HT-29 (cell line): Measurements from ENCODE around the gene DNAH1. TPM values are rescaled to one million over a fixed set of nuclear protein-coding genes. Genes with fewer than 3 reads are reported as not detected.

ENCODE experiments used
- DNase-seq: peaks from one replicate; pipeline ENCODE4 v3.0.0-alpha.2; 2015; ENCODE audit warnings: low spot score
- total RNA-seq: library from RNA; depleted of rRNA; stranded (reverse); fragments of >200 nt; shearing (Covaris generic); gene quantifications from 2 replicates; pipeline ENCODE4 v1.2.3, GENCODE V29; 2014

The DNAH1 gene
- total RNA-seq, 1 experiment from 2014 or later = 4.0 TPM

GRCh38 chr3:52290596-52291507, 25.3 kb upstream of the DNAH1 start:
- DNase-seq = no peak

- DNase-seq = peak; percentile 27
Observed at GRCh38 chr3:52291508-52292181, 24.5 kb upstream of the DNAH1 start.

- no peak for DNase-seq
Observed at GRCh38 chr3:52292247-52293065, 23.7 kb upstream of the DNAH1 start.

GRCh38 chr3:52293491-52294319, 22.4 kb upstream of the DNAH1 start:
- no peak for DNase-seq

- no peak for DNase-seq
Observed at GRCh38 chr3:52294320-52295150, 21.6 kb upstream of the DNAH1 start.

- no peak for DNase-seq
Observed at GRCh38 chr3:52295671-52296208, 20.4 kb upstream of the DNAH1 start.

- no peak for DNase-seq
Observed at GRCh38 chr3:52297242-52298148, 18.6 kb upstream of the DNAH1 start.

- no peak for DNase-seq
Observed at GRCh38 chr3:52298149-52299098, 17.7 kb upstream of the DNAH1 start.

GRCh38 chr3:52299247-52299878, 16.8 kb upstream of the DNAH1 start:
- no peak for DNase-seq

- no peak for DNase-seq
Observed at GRCh38 chr3:52299879-52300611, 16.1 kb upstream of the DNAH1 start.

GRCh38 chr3:52302426-52303145, 13.5 kb upstream of the DNAH1 start:
- DNase-seq = no peak

- DNase-seq = no peak
Observed at GRCh38 chr3:52303811-52304210, 12.3 kb upstream of the DNAH1 start.

- DNase-seq = no peak
Observed at GRCh38 chr3:52305926-52306325, 10.2 kb upstream of the DNAH1 start.

- DNase-seq = no peak
Observed at GRCh38 chr3:52306978-52307377, 9.1 kb upstream of the DNAH1 start.

GRCh38 chr3:52308308-52308707, 7.8 kb upstream of the DNAH1 start:
- DNase-seq = no peak
